B cell (primary cell): ENCODE data around the gene ETV6. TPM values are rescaled to one million over a fixed set of nuclear protein-coding genes. Genes with fewer than 3 reads are reported as not detected.

ENCODE experiments used
- ATAC-seq: fragments of 200-7000 bp; cut with Tn5 transposase; one replicate; pipeline ENCODE4 v1.10.0; 2021; ENCODE audit warnings: low read depth, mild to moderate bottlenecking, moderate number of reproducible peaks, moderate library complexity
- CTCF ChIA-PET: fragments of 350-600 bp; sonication (Branson Sonifier 250); formaldehyde crosslinking; loops from one replicate; lab custom pipeline; 2021; ENCODE audit warnings: antibody characterized with exemption, inconsistent platforms; lab: Charles Lee
- POLR2A ChIA-PET: fragments of 350-600 bp; sonication (Branson Sonifier 250); formaldehyde crosslinking; loops from one replicate; lab custom pipeline; 2021; ENCODE audit warnings: antibody characterized with exemption; lab: Charles Lee
- DNase-seq: peaks from one replicate; pipeline ENCODE4 v3.0.0; 2013
- H2AFZ ChIP-seq: 2 replicates; pipeline ENCODE4 v1.6.1; 2012; ENCODE audit warnings: mild to moderate bottlenecking, low read depth, low read length; ENCODE audit not compliant: insufficient read depth, poor library complexity, severe bottlenecking
- H3K27ac ChIP-seq, 2 donors: 1 replicate in 1 of 2; 2 replicates in 1 of 2; pipeline ENCODE4 v1.5.1; 2012 to 2013; ENCODE audit warnings: low read length in 2 of 2, mild to moderate bottlenecking in 2 of 2, moderate library complexity in 1 of 2
- H3K27me3 ChIP-seq, 4 experiments: fragments of 200-600 bp in 1 of 4; sonication (generic) in 1 of 4; replicated peaks in 1 of 4; 1 replicate in 2 of 4; 2 replicates in 2 of 4; pipeline versions ENCODE4 v1.6.1 to v1.7.0; 2013 to 2016; ENCODE audit warnings: low read length in 3 of 4, mild to moderate bottlenecking in 2 of 4, mixed read lengths in 1 of 4, moderate library complexity in 1 of 4; ENCODE audit not compliant: insufficient read depth in 4 of 4, control insufficient read depth in 3 of 4; ENCODE audit errors: control extremely low read depth in 1 of 4
- H3K36me3 ChIP-seq, 2 experiments: replicated peaks in 1 of 2; 1 replicate in 1 of 2; 2 replicates in 1 of 2; pipeline versions ENCODE4 v1.6.1 to v1.7.1; 2013; ENCODE audit warnings: low read length in 1 of 2; ENCODE audit not compliant: insufficient read depth in 2 of 2, control insufficient read depth in 1 of 2; ENCODE audit errors: control extremely low read depth in 1 of 2, extremely low read depth in 1 of 2
- H3K4me1 ChIP-seq, 2 donors: fragments of 200-600 bp in 1 of 2; sonication (generic) in 1 of 2; 1 replicate in 1 of 2; 2 replicates in 1 of 2; pipeline versions ENCODE4 v1.5.1 to v1.6.1; 2013 to 2017; ENCODE audit warnings: low read length in 2 of 2; ENCODE audit not compliant: control insufficient read depth in 2 of 2, insufficient read depth in 2 of 2
- H3K4me2 ChIP-seq: replicated peaks from 2 replicates; pipeline ENCODE3; 2012; ENCODE audit warnings: mild to moderate bottlenecking, low read depth, low read length; ENCODE audit not compliant: poor library complexity, severe bottlenecking
- H3K4me3 ChIP-seq, 5 experiments: fragments of 200-600 bp in 1 of 5; sonication (generic) in 1 of 5; 1 replicate in 3 of 5; 2 replicates in 2 of 5; pipeline versions ENCODE4 v1.5.1 to v1.7.0; 2011 to 2016; ENCODE audit warnings: low read length in 4 of 5, mild to moderate bottlenecking in 4 of 5, low read depth in 2 of 5, control low read depth in 1 of 5, moderate library complexity in 1 of 5; ENCODE audit not compliant: insufficient read depth in 1 of 5; ENCODE audit errors: control extremely low read depth in 1 of 5, extremely low read depth in 1 of 5
- H3K79me2 ChIP-seq: fragments of 200-600 bp; sonication (generic); one replicate; pipeline ENCODE4 v1.6.0; 2016; ENCODE audit warnings: low read length; ENCODE audit not compliant: control insufficient read depth, insufficient read depth
- H3K9ac ChIP-seq: fragments of 200-600 bp; sonication (generic); 2 replicates; pipeline ENCODE4 v1.6.1; 2017; ENCODE audit warnings: mild to moderate bottlenecking, low read length, moderate library complexity
- H3K9me3 ChIP-seq, 3 donors: one replicate each; pipeline versions ENCODE4 v1.6.1 to v1.7.1; 2013; ENCODE audit warnings: low read length in 2 of 3; ENCODE audit not compliant: control insufficient read depth in 2 of 3, insufficient read depth in 1 of 3; ENCODE audit errors: control extremely low read depth in 1 of 3
- H4K20me1 ChIP-seq: 2 replicates; pipeline ENCODE4 v1.6.0; 2012; ENCODE audit warnings: mild to moderate bottlenecking, low read length; ENCODE audit not compliant: insufficient read depth, control insufficient read depth, poor library complexity, severe bottlenecking
- H3K27ac Mint-ChIP-seq: one replicate; pipeline ENCODE4 v1.8.0; 2021; ENCODE audit warnings: mixed read lengths
- H3K27me3 Mint-ChIP-seq: one replicate; pipeline ENCODE4 v1.8.0; 2021; ENCODE audit warnings: mixed read lengths
- H3K4me1 Mint-ChIP-seq: one replicate; pipeline ENCODE4 v1.8.0; 2021; ENCODE audit warnings: mixed read lengths
- H3K4me3 Mint-ChIP-seq: one replicate; pipeline ENCODE4 v1.8.0; 2021; ENCODE audit warnings: mixed read lengths
- H3K9me3 Mint-ChIP-seq: one replicate; pipeline ENCODE4 v1.8.0; 2022; ENCODE audit warnings: mixed read lengths; ENCODE audit not compliant: insufficient read depth
- EZH2 ChIP-seq: IDR thresholded peaks from 2 replicates; pipeline ENCODE4 v1.6.1; 2012; ENCODE audit warnings: borderline replicate concordance, low read depth, mild to moderate bottlenecking, moderate library complexity, low read length; ENCODE audit not compliant: insufficient read depth, poor library complexity, severe bottlenecking
- WGBS: methylation state at CpG from one replicate; pipeline ENCODE4 v1.1.5; 2013; ENCODE audit warnings: missing lambda C conversion rate; ENCODE audit not compliant: insufficient coverage; 5-methylcytosine and 5-hydroxymethylcytosine counted together
- intact Hi-C: fragments of 100-400 bp; cut with micrococcal nuclease; formaldehyde crosslinking; loops from one replicate; pipeline ENCODE4 v1.10.0; 2022
- polyA plus RNA-seq: library from polyadenylated mRNA; depleted of rRNA; stranded (reverse); fragments of >200 nt; gene quantifications from 2 replicates; pipeline ENCODE4 v1.2.3, GENCODE V29; 2012
- total RNA-seq, 2 donors: library from RNA; stranded (reverse); fragments of 120-200 nt in 1 of 2; gene quantifications; 1 replicate in 1 of 2; 2 replicates in 1 of 2; pipeline versions ENCODE4 v1.2.3 to v1.2.4, GENCODE V29; 2013 to 2022
- TF ChIP-seq, protein P1 (sequence below): fragments of 200-600 bp; IDR thresholded peaks from one replicate; pipeline ENCODE4 v1.8.0; 2022; ENCODE audit warnings: antibody characterized with exemption, mild to moderate bottlenecking

Gene ETV6
- total and polyA plus RNA-seq, 2 donors (not counting 1 experiment from before 2014, with no cell fraction given): 17.4 to 123 TPM

DNA sequence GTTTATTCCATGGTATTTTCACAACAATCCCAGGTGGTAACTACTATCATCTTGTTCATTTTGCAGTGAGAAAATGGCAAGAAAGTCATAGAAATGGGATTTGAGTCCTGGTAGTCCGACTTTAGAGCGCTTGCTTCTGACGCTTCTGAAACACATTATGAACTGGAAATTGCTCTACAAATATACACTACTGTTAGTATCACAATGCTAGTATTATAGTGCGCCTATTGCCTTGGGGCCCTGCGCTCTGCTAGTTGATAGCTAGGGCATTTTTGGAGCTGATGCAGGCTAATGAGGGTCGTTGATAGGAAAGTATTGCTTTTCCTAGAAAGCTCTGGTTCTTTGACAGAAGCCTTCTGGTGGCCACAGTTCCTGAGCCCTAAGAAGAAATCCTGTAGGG lies 61.0 kb downstream of the ETV6 start:
- ChIA-PET POLR2A (no interaction called here), CTCF (no interaction called here)
- ATAC-seq (no peak), DNase-seq (no peak)
- TF ChIP-seq EZH2: no peak
- TF ChIP-seq, protein P1, sequence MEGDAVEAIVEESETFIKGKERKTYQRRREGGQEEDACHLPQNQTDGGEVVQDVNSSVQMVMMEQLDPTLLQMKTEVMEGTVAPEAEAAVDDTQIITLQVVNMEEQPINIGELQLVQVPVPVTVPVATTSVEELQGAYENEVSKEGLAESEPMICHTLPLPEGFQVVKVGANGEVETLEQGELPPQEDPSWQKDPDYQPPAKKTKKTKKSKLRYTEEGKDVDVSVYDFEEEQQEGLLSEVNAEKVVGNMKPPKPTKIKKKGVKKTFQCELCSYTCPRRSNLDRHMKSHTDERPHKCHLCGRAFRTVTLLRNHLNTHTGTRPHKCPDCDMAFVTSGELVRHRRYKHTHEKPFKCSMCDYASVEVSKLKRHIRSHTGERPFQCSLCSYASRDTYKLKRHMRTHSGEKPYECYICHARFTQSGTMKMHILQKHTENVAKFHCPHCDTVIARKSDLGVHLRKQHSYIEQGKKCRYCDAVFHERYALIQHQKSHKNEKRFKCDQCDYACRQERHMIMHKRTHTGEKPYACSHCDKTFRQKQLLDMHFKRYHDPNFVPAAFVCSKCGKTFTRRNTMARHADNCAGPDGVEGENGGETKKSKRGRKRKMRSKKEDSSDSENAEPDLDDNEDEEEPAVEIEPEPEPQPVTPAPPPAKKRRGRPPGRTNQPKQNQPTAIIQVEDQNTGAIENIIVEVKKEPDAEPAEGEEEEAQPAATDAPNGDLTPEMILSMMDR: no peak
- Histone ChIP-seq H4K20me1 (peaks cover 80% of the 10 kb centered on the region), H3K27ac (no peak overlapping the region), H3K4me1 (no peaks in the 10 kb centered on the region), H3K4me2 (no peak overlapping the region), H3K27me3 (no peaks in the 10 kb centered on the region), H3K9ac (no peak overlapping the region), H2AFZ (no peak overlapping the region), H3K79me2 (peaks cover 94% of the 10 kb centered on the region), H3K9me3 (no peaks in the 10 kb centered on the region), H3K36me3 (peaks cover 0 to 13% of the 10 kb centered on the region in 2 experiments), H3K4me3 (no peak overlapping the region)
- Mint-ChIP-seq H3K27ac (peak overlapping the region; percentile 11), H3K9me3 (no peaks in the 10 kb centered on the region), H3K4me3 (no peak overlapping the region), H3K27me3 (no peaks in the 10 kb centered on the region), H3K4me1 (peaks cover 27% of the 10 kb centered on the region)
- intact Hi-C loops: no loop called here
- WGBS: 100% methylated on average over 2 of the region's 6 CpGs

DNA sequence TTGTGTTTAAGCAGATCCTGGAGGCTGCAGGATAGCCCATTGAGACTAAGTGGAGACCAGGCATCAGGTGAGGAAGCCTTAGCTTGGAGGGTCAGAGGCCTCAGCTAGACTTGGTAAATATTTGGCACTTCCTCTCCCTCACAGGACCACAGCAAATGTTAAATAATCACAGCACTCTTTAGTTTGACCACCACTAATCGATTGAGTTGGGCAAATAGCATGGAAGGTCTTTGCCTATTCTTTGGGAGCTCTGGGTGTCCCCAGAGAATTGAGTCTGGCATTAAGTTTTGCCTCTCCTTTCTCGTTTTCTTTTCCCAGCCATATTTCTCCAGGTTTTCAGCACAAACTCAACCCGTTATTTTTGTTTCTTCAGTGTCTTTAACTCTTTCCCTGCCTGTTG lies 61.4 kb downstream of the ETV6 start:
- Mint-ChIP-seq H3K4me3 (no peak overlapping the region), H3K27ac (no peak overlapping the region), H3K4me1 (peaks cover 27% of the 10 kb centered on the region), H3K27me3 (no peaks in the 10 kb centered on the region), H3K9me3 (no peaks in the 10 kb centered on the region)
- H3K9ac ChIP-seq: no peak overlapping the region
- H3K9me3 ChIP-seq: no peaks in the 10 kb centered on the region
- H3K4me1 ChIP-seq: no peaks in the 10 kb centered on the region
- no peak overlapping the region for H3K4me3 ChIP-seq
- POLR2A ChIA-PET: no interaction called here
- intact Hi-C loops: no loop called here
- peaks cover 93% of the 10 kb centered on the region for H3K79me2 ChIP-seq
- CTCF ChIA-PET: no interaction called here
- no peak overlapping the region for H2AFZ ChIP-seq
- peaks cover 76% of the 10 kb centered on the region for H4K20me1 ChIP-seq
- peaks cover 0 to 13% of the 10 kb centered on the region in 2 experiments for H3K36me3 ChIP-seq
- ATAC-seq: no peak
- no peaks in the 10 kb centered on the region for H3K27me3 ChIP-seq
- TF ChIP-seq, protein P1: no peak
- TF ChIP-seq EZH2: no peak
- no peak overlapping the region for H3K4me2 ChIP-seq
- DNase-seq: no peak
- 100% methylated on average over 1 of the region's 3 CpGs for WGBS
- H3K27ac ChIP-seq: no peak overlapping the region
